Measurements from ENCODE around the gene MUCL3. TPM values are rescaled to one million over a fixed set of nuclear protein-coding genes. Genes with fewer than 3 reads are reported as not detected.
A peak's percentile ranks its signal among the peaks of the same experiment; 100 is the strongest.

Gene MUCL3
- polyA plus RNA-seq, 1 of the 3 experiments (the other 2 are of a cell fraction), result not detected

GRCh38 chr6:30979141-30979540, 38.4 kb downstream of the MUCL3 start:
- no peaks in the 10 kb centered on the region for H3K36me3 ChIP-seq (replicated peaks in 1 of 2; ENCODE audit: control insufficient read depth in 1 of 2, insufficient read depth in 2 of 2, low read length in 1 of 2)
- H2AFZ ChIP-seq (ENCODE audit: low read depth), result no peak overlapping the region
- no peaks in the 10 kb centered on the region for H3K9me2 ChIP-seq
- ChIA-PET CTCF (no interaction called here), POLR2A (no interaction called here)
- no peaks in the 10 kb centered on the region for H3K79me2 ChIP-seq (ENCODE audit: insufficient read depth)
- DNase-seq, result no peak
- H3F3A ChIP-seq (replicated peaks; ENCODE audit: insufficient read depth), result peaks cover 7% of the 10 kb centered on the region
- H3K9ac ChIP-seq, result no peak overlapping the region
- TF ChIP-seq NFIC (IDR thresholded peaks at IDR 0.05; ENCODE audit: borderline replicate concordance) (no peak), SIN3A (IDR thresholded peaks at IDR 0.05; ENCODE audit: borderline replicate concordance, low read depth, low read length) (no peak), TCF12 (IDR thresholded peaks at IDR 0.05) (no peak), EP300 (IDR thresholded peaks at IDR 0.05; ENCODE audit: borderline replicate concordance in 1 of 2, low read depth in 1 of 2, low read length in 1 of 2) (no peak), RAD21 (IDR thresholded peaks at IDR 0.05; ENCODE audit: low read length) (no peak), JUND (IDR thresholded peaks at IDR 0.05) (no peak), TAF1 (IDR thresholded peaks at IDR 0.05; ENCODE audit: borderline replicate concordance, low read depth, low read length) (no peak), GATA2 (CRISPR knock-in tag; IDR thresholded peaks at IDR 0.05) (no peak), USF1 (IDR thresholded peaks at IDR 0.05; ENCODE audit: borderline replicate concordance, low read depth) (no peak), MXI1 (IDR thresholded peaks at IDR 0.05; ENCODE audit: low read depth, low read length) (no peak), ELF1 (IDR thresholded peaks at IDR 0.05) (no peak), FOXM1 (IDR thresholded peaks at IDR 0.05; ENCODE audit: low read depth) (no peak), FOSL2 (IDR thresholded peaks at IDR 0.05; ENCODE audit: borderline replicate concordance, low read depth) (no peak), NRF1 (IDR thresholded peaks at IDR 0.05; ENCODE audit: low read depth, low read length) (no peak), SMC3 (IDR thresholded peaks at IDR 0.05; ENCODE audit: low read depth, low read length) (no peak)
- H3K4me2 ChIP-seq, result no peak overlapping the region
- H3K27me3 ChIP-seq (ENCODE audit: insufficient read depth), result no peaks in the 10 kb centered on the region
- no peak overlapping the region for H3K4me3 ChIP-seq (ENCODE audit: low read depth in 2 of 2, low read length in 1 of 2)
- no peaks in the 10 kb centered on the region for H3K9me3 ChIP-seq
- peaks cover 0 to 2% of the 10 kb centered on the region in 2 experiments; a peak in 1 of 4 replicates for H3K4me1 ChIP-seq (ENCODE audit: control insufficient read depth in 1 of 2, insufficient read depth in 2 of 2, low read depth in 1 of 2, low read length in 1 of 2)
- WGBS (ENCODE audit: low lambda C conversion rate), result 53% methylated on average over 1 of the region's 1 CpG
- H4K20me1 ChIP-seq (ENCODE audit: insufficient read depth), result no peaks in the 10 kb centered on the region
- H3K27ac ChIP-seq (ENCODE audit: low read depth in 2 of 2, low read length in 1 of 2), result peak overlapping the region in 1 of 2 experiments; percentile 58; a peak in 1 of 4 replicates

GRCh38 chr6:30979690-30980089, 38.9 kb downstream of the MUCL3 start:
- H3K4me3 ChIP-seq (ENCODE audit: low read depth in 2 of 2, low read length in 1 of 2), result no peak overlapping the region
- ChIA-PET POLR2A (no interaction called here), CTCF (no interaction called here)
- H4K20me1 ChIP-seq (ENCODE audit: insufficient read depth), result no peaks in the 10 kb centered on the region
- peaks cover 7% of the 10 kb centered on the region for H3F3A ChIP-seq (replicated peaks; ENCODE audit: insufficient read depth)
- H3K4me2 ChIP-seq, result no peak overlapping the region
- no peaks in the 10 kb centered on the region for H3K9me3 ChIP-seq
- no peaks in the 10 kb centered on the region for H3K79me2 ChIP-seq (ENCODE audit: insufficient read depth)
- no peaks in the 10 kb centered on the region for H3K9me2 ChIP-seq
- H3K36me3 ChIP-seq (replicated peaks in 1 of 2; ENCODE audit: control insufficient read depth in 1 of 2, insufficient read depth in 2 of 2, low read length in 1 of 2), result no peaks in the 10 kb centered on the region
- 13% methylated on average over 4 of the region's 4 CpGs for WGBS (ENCODE audit: low lambda C conversion rate)
- TF ChIP-seq SIN3A (IDR thresholded peaks at IDR 0.05; ENCODE audit: borderline replicate concordance, low read depth, low read length) (no peak), TCF12 (IDR thresholded peaks at IDR 0.05) (peak; percentile 66; the same call in 1 of the 2 replicates), PBX3 (IDR thresholded peaks at IDR 0.05) (peak; percentile 50)
- H3K27ac ChIP-seq (ENCODE audit: low read depth in 2 of 2, low read length in 1 of 2), result no peak overlapping the region; a peak in 1 of 4 replicates
- H3K4me1 ChIP-seq (ENCODE audit: control insufficient read depth in 1 of 2, insufficient read depth in 2 of 2, low read depth in 1 of 2, low read length in 1 of 2), result peaks cover 0 to 2% of the 10 kb centered on the region in 2 experiments; a peak in 1 of 4 replicates
- DNase-seq, result no peak
- no peak overlapping the region; the same call in 1 of the 2 replicates for H2AFZ ChIP-seq (ENCODE audit: low read depth)
- H3K9ac ChIP-seq, result no peak overlapping the region
- no peaks in the 10 kb centered on the region for H3K27me3 ChIP-seq (ENCODE audit: insufficient read depth)
